OCI-LY3 (cell line): Measurements from ENCODE around the gene MPZ.

Experiments used
- CTCF ChIP-seq: fragments of 200-600, 300-600 bp; sonication (generic); IDR thresholded peaks from 2 replicates; pipeline ENCODE4 v1.5.1; 2014; ENCODE audit warnings: antibody characterized with exemption, low read length, low read depth
- EZH2phosphoT487 ChIP-seq: fragments of 200-600 bp; shearing (Covaris generic); IDR thresholded peaks from 2 replicates; pipeline ENCODE4 v1.6.1; 2018; ENCODE audit warnings: antibody characterized with exemption, mixed run types, low read depth

- TF ChIP-seq CTCF, result no peak
- no peak for TF ChIP-seq EZH2phosphoT487
These were observed 51.1 kb downstream of the MPZ start, which contains the start of gene PCP4L1 for GRCh38 chr1:161258439-161259344.
